ENCODE measurements around the gene TRIM54.

TRIM54 gene

GRCh38 chr2:27247893-27248292 lies 34.3 kb upstream of the TRIM54 start:
- CTCF ChIA-PET: interaction anchor here (0.7 to 1.8 kb wide), 2 partner anchors 32 to 108 kb away, joined by 3 to 6 read pairs; no protein-coding TSS in a partner anchor
- no peak overlapping the region for H3K27ac ChIP-seq
- POLR2A ChIA-PET (ENCODE audit: low non-redundant PET): no interaction called here
- TF ChIP-seq CTCF (conservative IDR thresholded peaks at IDR 0.05; ENCODE audit: low read depth): no peak
- no peak for DNase-seq (ENCODE audit: low spot score)

GRCh38 chr2:27249159-27249890 lies 32.9 kb upstream of the TRIM54 start:
- H3K27ac ChIP-seq: no peak overlapping the region
- TF ChIP-seq CTCF (conservative IDR thresholded peaks at IDR 0.05; ENCODE audit: low read depth): no peak
- POLR2A ChIA-PET (ENCODE audit: low non-redundant PET): no interaction called here
- CTCF ChIA-PET: interaction anchor here (1.8 kb wide), 1 partner anchor 31 kb away, joined by 6 read pairs; no protein-coding TSS in a partner anchor
- no peak for DNase-seq (ENCODE audit: low spot score)

- no peak for DNase-seq (ENCODE audit: low spot score)
- H3K27ac ChIP-seq: no peak overlapping the region
- ChIA-PET POLR2A (ENCODE audit: low non-redundant PET) (no interaction called here), CTCF (no interaction called here)
- no peak for TF ChIP-seq CTCF (conservative IDR thresholded peaks at IDR 0.05; ENCODE audit: low read depth)
Measured at GRCh38 chr2:27249891-27250651, 32.2 kb upstream of the TRIM54 start.

GRCh38 chr2:27250652-27251379 lies 31.4 kb upstream of the TRIM54 start:
- CTCF ChIA-PET: no interaction called here
- POLR2A ChIA-PET (ENCODE audit: low non-redundant PET): no interaction called here
- TF ChIP-seq CTCF (conservative IDR thresholded peaks at IDR 0.05; ENCODE audit: low read depth): no peak
- H3K27ac ChIP-seq: no peak overlapping the region
- DNase-seq (ENCODE audit: low spot score): no peak

- H3K27ac ChIP-seq: no peak overlapping the region
- no peak for DNase-seq (ENCODE audit: low spot score)
- TF ChIP-seq CTCF (conservative IDR thresholded peaks at IDR 0.05; ENCODE audit: low read depth): no peak
- ChIA-PET POLR2A (ENCODE audit: low non-redundant PET) (no interaction called here), CTCF (no interaction called here)
Measured at GRCh38 chr2:27251766-27252165, 30.5 kb upstream of the TRIM54 start.

- ChIA-PET CTCF (no interaction called here), POLR2A (ENCODE audit: low non-redundant PET) (interaction anchor here (0.5 kb wide), 1 partner anchor 13 kb away, joined by 8 read pairs; no protein-coding TSS in a partner anchor)
- H3K27ac ChIP-seq: no peak overlapping the region
- no peak for TF ChIP-seq CTCF (conservative IDR thresholded peaks at IDR 0.05; ENCODE audit: low read depth)
- no peak for DNase-seq (ENCODE audit: low spot score)
Measured at GRCh38 chr2:27255187-27255586, 27.0 kb upstream of the TRIM54 start.

All from RWPE1 (cell line).